K562 (cell line): ENCODE measurements around the gene CCDC9. TPM values are rescaled to one million over a fixed set of nuclear protein-coding genes. Genes with fewer than 3 reads are reported as not detected.
A peak's percentile ranks its signal among the peaks of the same experiment; 100 is the strongest.

Experiments used
- CEBPG ChIP-seq, 3 experiments: fragments of 200-800 bp in 1 of 3; sonication (Bioruptor generic) in 1 of 3; sonication (generic) in 1 of 3; formaldehyde crosslinking in 1 of 3; IDR thresholded peaks in 2 of 3; conservative IDR thresholded peaks in 1 of 3; 2 replicates each; pipeline versions ENCODE4 v1.6.1 to v1.8.0; 2016 to 2022; ENCODE audit warnings: missing compliant biosample characterization in 2 of 3, missing genetic modification characterization in 2 of 3, mild to moderate bottlenecking in 1 of 3, missing genetic modification reagents in 1 of 3
- CREB1 ChIP-seq, 2 experiments: sonication (generic) in 1 of 2; formaldehyde crosslinking in 1 of 2; IDR thresholded peaks; 2 replicates each; pipeline versions ENCODE4 v1.6.1 to v1.8.0; 2012 to 2022; ENCODE audit warnings: inconsistent platforms in 1 of 2, mild to moderate bottlenecking in 1 of 2, missing genetic modification reagents in 1 of 2, moderate library complexity in 1 of 2
- CREM ChIP-seq: IDR thresholded peaks from 2 replicates; pipeline ENCODE4 v1.6.1; 2014; ENCODE audit warnings: antibody characterized with exemption, low read depth
- ELF2 ChIP-seq: fragments of 250-450 bp; sonication (Bioruptor Pico); IDR thresholded peaks from 2 replicates; pipeline ENCODE4 v1.5.0; 2021; ENCODE audit warnings: mild to moderate bottlenecking
- EWSR1 ChIP-seq: fragments of 450-650 bp; IDR thresholded peaks from 2 replicates; pipeline ENCODE4 v1.6.1; 2018; ENCODE audit warnings: borderline replicate concordance, mild to moderate bottlenecking, low read depth, moderate library complexity; ENCODE audit not compliant: partially characterized antibody
- FOSL1 ChIP-seq: fragments of 200-800 bp; sonication (Bioruptor generic); conservative IDR thresholded peaks from 2 replicates; pipeline ENCODE4 v1.6.1; 2016; ENCODE audit warnings: missing genetic modification characterization, missing compliant biosample characterization
- HBP1 ChIP-seq: fragments of 450-650 bp; formaldehyde crosslinking; IDR thresholded peaks from 2 replicates; pipeline ENCODE4 v1.4.0; 2022; ENCODE audit warnings: missing genetic modification characterization
- HEY1 ChIP-seq: fragments of 250-450 bp; sonication (Bioruptor Pico); IDR thresholded peaks from 2 replicates; pipeline ENCODE4 v1.5.0; 2020; ENCODE audit warnings: mild to moderate bottlenecking, moderate library complexity, borderline replicate concordance
- JUNB ChIP-seq: fragments of 450-650 bp; formaldehyde crosslinking; conservative IDR thresholded peaks from 2 replicates; pipeline ENCODE4 v1.4.0; 2020; ENCODE audit warnings: mild to moderate bottlenecking
- KAT2B ChIP-seq: IDR thresholded peaks from one replicate; pipeline ENCODE4 v1.6.1; 2012; ENCODE audit warnings: low read depth, mild to moderate bottlenecking, control low read depth, inconsistent platforms, low read length, moderate library complexity
- NFE2 ChIP-seq: IDR thresholded peaks from 2 replicates; pipeline ENCODE4 v1.6.1; 2014; ENCODE audit warnings: antibody characterized with exemption, low read depth
- SMAD4 ChIP-seq: fragments of 250-450 bp; sonication (Bioruptor Pico); conservative IDR thresholded peaks from 2 replicates; pipeline ENCODE4 v1.8.0; 2021; ENCODE audit warnings: inconsistent platforms, mild to moderate bottlenecking, moderate library complexity
- SMARCA5 ChIP-seq: fragments of 450-650 bp; IDR thresholded peaks from 2 replicates; pipeline ENCODE4 v1.6.1; 2016
- SREBF1 ChIP-seq: fragments of 150-350 bp; IDR thresholded peaks from 2 replicates; pipeline ENCODE4 v1.6.1; 2014; ENCODE audit warnings: antibody characterized with exemption, low read depth, low read length, borderline replicate concordance
- STAT5A ChIP-seq: IDR thresholded peaks from 2 replicates; pipeline ENCODE4 v1.6.1; 2012; ENCODE audit warnings: low read length, inconsistent platforms, borderline replicate concordance
- ZNF143 ChIP-seq: sonication (generic); formaldehyde crosslinking; IDR thresholded peaks from 2 replicates; pipeline ENCODE4 v1.9.0; 2022; ENCODE audit warnings: mild to moderate bottlenecking, missing genetic modification reagents
- ZNF175 ChIP-seq: fragments of 200-800 bp; sonication (Bioruptor generic); IDR thresholded peaks from 2 replicates; pipeline ENCODE4 v1.6.1; 2016; ENCODE audit warnings: low read depth, mild to moderate bottlenecking, missing genetic modification characterization, missing compliant biosample characterization
- ZNF274 ChIP-seq: IDR thresholded peaks from 2 replicates; pipeline ENCODE4 v1.6.1; 2011; ENCODE audit warnings: low read depth, mild to moderate bottlenecking, low read length, moderate library complexity, borderline replicate concordance
- ZNF316 ChIP-seq: fragments of 450-650 bp; IDR thresholded peaks from 2 replicates; pipeline ENCODE4 v1.6.1; 2016
- ZNF766 ChIP-seq: fragments of 200-800 bp; sonication (Bioruptor generic); conservative IDR thresholded peaks from 2 replicates; pipeline ENCODE4 v1.6.1; 2016; ENCODE audit warnings: missing genetic modification characterization, missing compliant biosample characterization
- polyA plus RNA-seq, 8 experiments: library from polyadenylated mRNA; depleted of rRNA in 4 of 8; stranded (reverse) in 5 of 8; unstranded in 3 of 8; fragments of >200 nt; fragmentation: Nextera tagmentation in 2 of 8; fragmentation: Illumina TruSeq in 1 of 8; extraction: Ambion mirVana in 2 of 8; extraction: Trizol in 1 of 8; gene quantifications; 2 replicates each; pipeline versions ENCODE4 v1.2.1 to v1.2.3, GENCODE V29; 2011 to 2014; ENCODE audit warnings: inconsistent platforms in 1 of 8, missing spikeins in 1 of 8
- total RNA-seq, 7 experiments: library from RNA; depleted of rRNA in 6 of 7; stranded (reverse); fragments of >200 nt in 6 of 7; fragmentation: Illumina TruSeq in 2 of 7; extraction: Trizol in 2 of 7; gene quantifications; 2 replicates each; pipeline versions ENCODE4 v1.2.1 to v1.2.3, GENCODE V29; 2011 to 2021; ENCODE audit warnings: low replicate concordance in 1 of 7
- TF ChIP-seq, protein P1 (sequence below): fragments of 250-450 bp; sonication (Bioruptor Pico); IDR thresholded peaks from 2 replicates; pipeline ENCODE4 v1.4.0; 2020; ENCODE audit warnings: mild to moderate bottlenecking
- TF ChIP-seq, protein P2 (sequence below): fragments of 450-650 bp; IDR thresholded peaks from 2 replicates; pipeline ENCODE4 v1.6.1; 2016; ENCODE audit warnings: borderline replicate concordance

CCDC9 gene
- total and polyA plus RNA-seq, 9 of the 15 experiments (the other 6 are each of a cell fraction or from before 2014, with no cell fraction given) = 0.23 to 38.6 (median 8.4) TPM

DNA sequence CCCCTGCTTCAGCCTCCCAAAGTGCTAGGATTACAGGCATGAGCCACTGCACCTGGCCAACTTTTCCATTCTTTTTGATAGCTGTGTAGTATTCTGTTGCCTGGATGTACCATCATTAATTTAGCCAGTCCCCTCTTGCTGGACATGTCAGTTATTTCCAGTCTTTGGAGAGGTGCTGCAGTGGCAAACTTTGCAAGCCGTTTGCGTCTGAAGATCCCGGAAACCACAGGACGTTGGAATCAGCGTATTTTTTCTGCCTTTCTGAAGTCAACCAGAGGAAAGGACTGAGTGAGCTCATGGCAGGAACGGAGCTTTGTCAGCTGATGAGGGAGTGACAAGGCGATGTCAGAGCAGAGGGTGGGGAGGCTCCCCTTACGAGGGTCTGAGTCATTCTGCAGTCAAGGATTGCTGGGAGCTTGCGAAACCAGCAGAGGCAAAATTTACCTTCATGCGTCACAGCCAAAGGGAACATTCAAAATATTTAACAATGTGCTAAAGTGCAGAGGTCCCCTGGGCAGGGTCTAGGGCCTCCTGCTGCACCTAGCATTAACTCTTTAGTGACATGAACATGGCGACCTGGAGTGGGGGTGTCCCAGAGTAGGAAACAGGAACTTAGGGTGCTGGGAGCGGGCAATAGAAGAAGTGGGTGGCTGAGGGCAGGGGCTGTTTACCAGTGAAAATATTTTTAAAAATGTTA lies 58.9 kb downstream of the CCDC9 start (continued):
- TF ChIP-seq CREB1 (IDR thresholded peaks at IDR 0.05) = peak; percentile 89
- peak; percentile 83 for TF ChIP-seq CREB1 (CRISPR knock-in tag; IDR thresholded peaks at IDR 0.05)
- TF ChIP-seq CREM = peak; percentile 92
- no peak; the same call in 1 of the 2 replicates for TF ChIP-seq STAT5A
- no peak for TF ChIP-seq KAT2B
- no peak for TF ChIP-seq HBP1 (CRISPR knock-in tag)
- TF ChIP-seq EWSR1 = no peak
- TF ChIP-seq, protein P1, sequence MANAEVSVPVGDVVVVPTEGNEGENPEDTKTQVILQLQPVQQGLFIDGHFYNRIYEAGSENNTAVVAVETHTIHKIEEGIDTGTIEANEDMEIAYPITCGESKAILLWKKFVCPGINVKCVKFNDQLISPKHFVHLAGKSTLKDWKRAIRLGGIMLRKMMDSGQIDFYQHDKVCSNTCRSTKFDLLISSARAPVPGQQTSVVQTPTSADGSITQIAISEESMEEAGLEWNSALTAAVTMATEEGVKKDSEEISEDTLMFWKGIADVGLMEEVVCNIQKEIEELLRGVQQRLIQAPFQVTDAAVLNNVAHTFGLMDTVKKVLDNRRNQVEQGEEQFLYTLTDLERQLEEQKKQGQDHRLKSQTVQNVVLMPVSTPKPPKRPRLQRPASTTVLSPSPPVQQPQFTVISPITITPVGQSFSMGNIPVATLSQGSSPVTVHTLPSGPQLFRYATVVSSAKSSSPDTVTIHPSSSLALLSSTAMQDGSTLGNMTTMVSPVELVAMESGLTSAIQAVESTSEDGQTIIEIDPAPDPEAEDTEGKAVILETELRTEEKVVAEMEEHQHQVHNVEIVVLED (CRISPR knock-in tag) = no peak
- TF ChIP-seq ZNF316 = peak; percentile 90
- TF ChIP-seq, protein P2, sequence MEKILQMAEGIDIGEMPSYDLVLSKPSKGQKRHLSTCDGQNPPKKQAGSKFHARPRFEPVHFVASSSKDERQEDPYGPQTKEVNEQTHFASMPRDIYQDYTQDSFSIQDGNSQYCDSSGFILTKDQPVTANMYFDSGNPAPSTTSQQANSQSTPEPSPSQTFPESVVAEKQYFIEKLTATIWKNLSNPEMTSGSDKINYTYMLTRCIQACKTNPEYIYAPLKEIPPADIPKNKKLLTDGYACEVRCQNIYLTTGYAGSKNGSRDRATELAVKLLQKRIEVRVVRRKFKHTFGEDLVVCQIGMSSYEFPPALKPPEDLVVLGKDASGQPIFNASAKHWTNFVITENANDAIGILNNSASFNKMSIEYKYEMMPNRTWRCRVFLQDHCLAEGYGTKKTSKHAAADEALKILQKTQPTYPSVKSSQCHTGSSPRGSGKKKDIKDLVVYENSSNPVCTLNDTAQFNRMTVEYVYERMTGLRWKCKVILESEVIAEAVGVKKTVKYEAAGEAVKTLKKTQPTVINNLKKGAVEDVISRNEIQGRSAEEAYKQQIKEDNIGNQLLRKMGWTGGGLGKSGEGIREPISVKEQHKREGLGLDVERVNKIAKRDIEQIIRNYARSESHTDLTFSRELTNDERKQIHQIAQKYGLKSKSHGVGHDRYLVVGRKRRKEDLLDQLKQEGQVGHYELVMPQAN = peak; percentile 45; the same call in 1 of the 2 replicates
- no peak for TF ChIP-seq SREBF1
- no peak for TF ChIP-seq ZNF143 (CRISPR knock-in tag)
- peak; percentile 98 for TF ChIP-seq CEBPG (CRISPR knock-in tag; IDR thresholded peaks at IDR 0.05)
- TF ChIP-seq CEBPG (tag; conservative IDR thresholded peaks at IDR 0.05 in 1 of 2, IDR thresholded peaks at IDR 0.05 in 1 of 2) = peak; percentile 96 to 99
- 0 out of 2 replicates have a peak, but pooled peaks have one; percentile 10 for TF ChIP-seq JUNB
- no peak for TF ChIP-seq HEY1
- peak; percentile 89; the same call in 1 of the 2 replicates for TF ChIP-seq SMARCA5
- TF ChIP-seq ZNF175 (CRISPR knock-in tag) = 0 out of 2 replicates have a peak, but pooled peaks have one; percentile 64
- peak; percentile 92 for TF ChIP-seq NFE2
- TF ChIP-seq ELF2 (CRISPR knock-in tag) = no peak
- TF ChIP-seq SMAD4 (CRISPR knock-in tag) = peak; percentile 57; the same call in 1 of the 2 replicates
- no peak for TF ChIP-seq ZNF274
- TF ChIP-seq ZNF766 (CRISPR knock-in tag) = 0 out of 2 replicates have a peak, but pooled peaks have one; percentile 67
- peak; percentile 99 for TF ChIP-seq FOSL1 (tag)
